WTC11 (cell line): ENCODE measurements around the gene NUCB2.

Experiments used
- CREM ChIP-seq: sonication (generic); formaldehyde crosslinking; IDR thresholded peaks from 2 replicates; pipeline ENCODE4 v1.8.1; 2022; ENCODE audit warnings: mild to moderate bottlenecking, missing genetic modification reagents, moderate library complexity
- FOXK1 ChIP-seq: sonication (generic); formaldehyde crosslinking; IDR thresholded peaks from 2 replicates; pipeline ENCODE4 v1.8.0; 2022; ENCODE audit warnings: mild to moderate bottlenecking, moderate library complexity, missing genetic modification reagents
- SP1 ChIP-seq: sonication (generic); formaldehyde crosslinking; conservative IDR thresholded peaks from 2 replicates; pipeline ENCODE4 v1.8.1; 2022; ENCODE audit warnings: missing genetic modification reagents
- ZNF263 ChIP-seq: sonication (generic); formaldehyde crosslinking; IDR thresholded peaks from 2 replicates; pipeline ENCODE4 v1.8.1; 2022; ENCODE audit warnings: low read depth, mild to moderate bottlenecking, moderate library complexity, missing genetic modification reagents
- TF ChIP-seq, protein P1 (sequence below): sonication (generic); formaldehyde crosslinking; IDR thresholded peaks from 2 replicates; pipeline ENCODE4 v1.8.1; 2022; ENCODE audit warnings: low read depth, missing genetic modification reagents, borderline replicate concordance
- TF ChIP-seq, protein P2 (sequence below): fragments of 200-600 bp; IDR thresholded peaks from 2 replicates; pipeline ENCODE4 v1.8.0; 2022; ENCODE audit warnings: antibody characterized with exemption
- TF ChIP-seq, protein P3 (sequence below): sonication (generic); formaldehyde crosslinking; IDR thresholded peaks from 2 replicates; pipeline ENCODE4 v1.8.0; 2022; ENCODE audit warnings: mild to moderate bottlenecking, missing genetic modification reagents

DNA sequence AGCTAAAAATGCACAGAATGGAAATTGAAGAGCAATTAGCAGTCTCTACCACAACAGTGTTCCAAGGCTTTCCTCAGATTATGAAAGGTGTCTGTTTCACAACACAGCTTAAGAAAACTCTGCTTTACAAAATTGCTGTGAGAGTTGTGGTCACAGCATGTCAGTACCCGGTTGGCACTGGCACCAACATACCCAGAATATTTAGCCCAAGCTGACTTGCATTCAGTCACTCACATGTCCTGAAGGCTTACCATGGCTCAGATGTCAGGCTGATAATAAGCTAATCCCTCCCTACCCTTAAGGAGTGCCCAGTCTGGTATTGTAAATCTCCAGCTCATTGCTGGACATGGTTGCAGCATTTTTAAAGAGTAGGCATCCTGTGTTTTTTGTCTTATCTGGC is 90.0 kb downstream of the NUCB2 start:
- TF ChIP-seq, protein P1, sequence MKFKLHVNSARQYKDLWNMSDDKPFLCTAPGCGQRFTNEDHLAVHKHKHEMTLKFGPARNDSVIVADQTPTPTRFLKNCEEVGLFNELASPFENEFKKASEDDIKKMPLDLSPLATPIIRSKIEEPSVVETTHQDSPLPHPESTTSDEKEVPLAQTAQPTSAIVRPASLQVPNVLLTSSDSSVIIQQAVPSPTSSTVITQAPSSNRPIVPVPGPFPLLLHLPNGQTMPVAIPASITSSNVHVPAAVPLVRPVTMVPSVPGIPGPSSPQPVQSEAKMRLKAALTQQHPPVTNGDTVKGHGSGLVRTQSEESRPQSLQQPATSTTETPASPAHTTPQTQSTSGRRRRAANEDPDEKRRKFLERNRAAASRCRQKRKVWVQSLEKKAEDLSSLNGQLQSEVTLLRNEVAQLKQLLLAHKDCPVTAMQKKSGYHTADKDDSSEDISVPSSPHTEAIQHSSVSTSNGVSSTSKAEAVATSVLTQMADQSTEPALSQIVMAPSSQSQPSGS (CRISPR knock-in tag): no peak
- TF ChIP-seq ZNF263 (CRISPR knock-in tag) (no peak), CREM (CRISPR knock-in tag) (no peak), FOXK1 (CRISPR knock-in tag) (no peak), SP1 (CRISPR knock-in tag) (no peak)
- TF ChIP-seq, protein P2, sequence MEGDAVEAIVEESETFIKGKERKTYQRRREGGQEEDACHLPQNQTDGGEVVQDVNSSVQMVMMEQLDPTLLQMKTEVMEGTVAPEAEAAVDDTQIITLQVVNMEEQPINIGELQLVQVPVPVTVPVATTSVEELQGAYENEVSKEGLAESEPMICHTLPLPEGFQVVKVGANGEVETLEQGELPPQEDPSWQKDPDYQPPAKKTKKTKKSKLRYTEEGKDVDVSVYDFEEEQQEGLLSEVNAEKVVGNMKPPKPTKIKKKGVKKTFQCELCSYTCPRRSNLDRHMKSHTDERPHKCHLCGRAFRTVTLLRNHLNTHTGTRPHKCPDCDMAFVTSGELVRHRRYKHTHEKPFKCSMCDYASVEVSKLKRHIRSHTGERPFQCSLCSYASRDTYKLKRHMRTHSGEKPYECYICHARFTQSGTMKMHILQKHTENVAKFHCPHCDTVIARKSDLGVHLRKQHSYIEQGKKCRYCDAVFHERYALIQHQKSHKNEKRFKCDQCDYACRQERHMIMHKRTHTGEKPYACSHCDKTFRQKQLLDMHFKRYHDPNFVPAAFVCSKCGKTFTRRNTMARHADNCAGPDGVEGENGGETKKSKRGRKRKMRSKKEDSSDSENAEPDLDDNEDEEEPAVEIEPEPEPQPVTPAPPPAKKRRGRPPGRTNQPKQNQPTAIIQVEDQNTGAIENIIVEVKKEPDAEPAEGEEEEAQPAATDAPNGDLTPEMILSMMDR: no peak
- TF ChIP-seq, protein P3, sequence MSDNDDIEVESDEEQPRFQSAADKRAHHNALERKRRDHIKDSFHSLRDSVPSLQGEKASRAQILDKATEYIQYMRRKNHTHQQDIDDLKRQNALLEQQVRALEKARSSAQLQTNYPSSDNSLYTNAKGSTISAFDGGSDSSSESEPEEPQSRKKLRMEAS (CRISPR knock-in tag): no peak
